HG02938 (cell line): Measurements from ENCODE around the gene SLC41A3.
"Not testable (repeated sequence)": the region's sequence is repeated elsewhere in the genome, so short reads cannot be mapped to it uniquely, and the experiment has no call there.

ENCODE experiments used
- ATAC-seq: cut with Tn5 transposase; IDR thresholded peaks from one replicate; pipeline ENCODE4 v1.9.1; 2021; ENCODE audit warnings: mild to moderate bottlenecking, moderate library complexity; ENCODE audit not compliant: unreplicated experiment

SLC41A3 gene

GRCh38 chr3:126084768-126085180, 850 bp upstream of the SLC41A3 start:
- no peak for ATAC-seq

- ATAC-seq = peak; percentile 49
Measured at GRCh38 chr3:126083511-126083912, 412 bp downstream of the SLC41A3 start.

DNA sequence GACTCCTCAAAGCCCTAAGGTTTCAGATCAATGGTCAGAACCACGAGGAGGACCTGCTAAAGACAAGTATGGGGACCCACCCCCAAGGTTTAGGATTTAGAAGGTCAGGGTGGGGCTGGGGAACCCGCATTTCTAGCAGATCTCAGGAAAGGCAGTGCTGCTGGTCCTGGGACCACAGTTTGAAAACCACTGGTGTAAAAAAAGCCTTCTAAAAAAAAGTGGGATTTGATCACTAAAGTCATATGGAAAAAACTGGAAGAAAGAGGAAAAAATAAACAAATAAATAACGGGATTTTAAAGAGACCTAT, 832 bp downstream of the SLC41A3 start:
- no peak for ATAC-seq

DNA sequence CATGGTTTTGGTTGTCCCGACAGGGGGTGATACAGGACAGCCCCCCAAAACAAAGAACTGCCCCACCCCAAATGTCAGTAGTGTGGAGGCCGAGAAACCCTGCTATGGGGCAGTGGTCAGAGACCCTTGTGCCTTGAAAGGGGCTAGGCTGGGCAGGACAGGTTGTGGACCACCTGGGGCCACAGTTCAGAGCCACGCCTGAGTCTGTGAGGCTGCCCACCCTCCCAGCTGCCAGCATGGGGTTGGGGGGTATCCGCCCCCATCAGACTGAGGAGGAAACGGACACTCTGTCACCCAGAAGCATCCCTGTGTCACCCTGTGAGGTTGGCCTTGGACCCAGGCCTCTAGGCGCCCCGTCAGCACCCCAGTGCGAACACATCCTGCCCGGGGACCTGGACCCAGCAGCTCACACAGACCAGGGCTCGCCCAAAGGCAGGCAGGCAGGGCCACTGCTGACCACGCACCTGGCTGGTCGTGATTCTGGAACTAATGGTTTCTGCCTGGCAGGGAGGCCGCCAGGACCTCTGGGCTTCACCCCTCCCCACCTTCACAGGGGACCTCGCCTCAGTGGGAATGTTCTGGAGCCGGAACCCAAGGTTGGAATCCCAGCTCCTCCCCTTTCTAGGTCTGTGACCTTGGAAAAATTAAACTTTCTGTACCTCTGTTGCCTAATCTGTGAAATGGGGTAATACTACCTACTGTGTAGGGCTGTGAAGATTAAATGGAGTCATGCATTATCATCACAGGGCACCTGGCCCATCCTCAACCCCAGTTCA, 1.4 kb downstream of the SLC41A3 start:
- ATAC-seq = no peak

DNA sequence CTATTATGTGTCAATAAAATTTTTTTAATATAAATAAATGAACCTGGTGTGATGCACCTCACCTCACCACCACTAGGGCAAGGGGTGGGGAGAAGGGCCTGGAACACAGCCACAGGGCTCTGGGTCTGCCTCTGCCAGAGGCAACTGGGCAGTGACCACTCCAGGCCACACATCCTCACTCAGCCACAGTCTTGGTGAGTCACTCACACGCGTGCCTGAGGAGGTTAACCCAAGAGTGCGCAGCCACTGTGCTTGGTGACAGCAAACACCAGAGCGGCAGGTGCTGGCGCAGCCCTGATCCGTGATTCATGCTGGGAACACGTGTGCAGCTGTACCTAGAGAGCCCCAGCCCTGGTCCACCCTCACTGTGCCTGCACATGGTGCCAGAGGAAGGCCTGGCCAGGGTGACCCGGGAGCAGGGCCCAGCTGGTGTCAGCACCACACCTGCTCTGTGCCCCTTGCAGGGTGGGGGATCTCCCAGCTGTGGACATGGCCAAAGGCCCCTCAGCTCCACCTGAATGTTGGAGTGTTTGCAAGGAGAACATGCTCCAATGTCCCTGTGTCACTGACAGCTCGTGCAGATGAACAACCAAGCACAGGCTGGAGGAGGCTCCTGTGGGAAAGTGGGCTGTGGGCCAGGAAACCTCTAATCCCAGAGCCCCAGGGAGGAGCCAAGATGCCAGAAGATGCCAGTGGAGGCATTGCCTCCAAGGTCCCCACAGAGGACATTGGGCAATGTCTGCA, 2.1 kb downstream of the SLC41A3 start:
- no peak for ATAC-seq

GRCh38 chr3:126080970-126081369, 3.0 kb downstream of the SLC41A3 start:
- no peak for ATAC-seq

DNA sequence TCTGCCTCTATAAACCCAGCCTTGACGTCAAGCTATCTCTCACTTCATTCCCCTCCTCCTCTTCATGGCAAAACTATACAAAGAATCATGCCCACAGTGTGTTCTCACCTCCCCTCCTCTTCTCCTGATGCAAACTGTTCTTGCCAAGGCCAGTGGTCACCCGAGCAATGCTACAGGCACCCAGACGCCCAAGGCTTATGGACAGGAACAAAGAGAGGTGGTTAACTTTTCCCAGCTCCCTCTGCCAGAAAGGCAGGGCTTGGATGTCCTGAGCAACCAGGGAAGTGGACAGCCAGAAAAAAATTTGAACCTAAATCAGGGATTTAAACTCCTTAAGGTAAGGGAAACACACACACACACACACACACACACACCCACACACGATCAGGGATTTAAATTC, 5.1 kb downstream of the SLC41A3 start:
- ATAC-seq = no peak

- ATAC-seq = no peak
Measured at GRCh38 chr3:126077754-126078153, 6.2 kb downstream of the SLC41A3 start.

- no peak for ATAC-seq
Measured at GRCh38 chr3:126076140-126076539, 7.8 kb downstream of the SLC41A3 start.

DNA sequence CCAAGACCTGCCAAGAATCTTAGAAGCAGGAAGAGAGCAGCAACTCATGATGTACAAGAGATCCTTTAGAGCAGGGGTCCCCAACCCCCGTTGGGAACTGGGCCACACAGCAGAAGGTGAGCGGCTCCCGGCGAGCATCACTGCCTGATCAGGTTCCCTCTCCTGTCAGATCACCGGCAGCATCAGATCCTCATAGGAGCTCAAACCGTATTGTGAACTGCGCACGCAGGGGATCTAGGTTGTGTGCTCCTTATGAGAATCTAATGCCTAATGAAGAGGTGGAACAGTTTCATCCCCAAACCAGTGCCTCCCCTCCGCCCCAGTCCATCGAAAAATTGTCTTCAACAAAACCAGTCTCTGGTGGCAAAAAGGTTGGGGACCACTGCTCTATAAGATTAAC, 13.8 kb downstream of the SLC41A3 start:
- ATAC-seq = no peak

GRCh38 chr3:126067959-126068358, 16.0 kb downstream of the SLC41A3 start:
- no peak for ATAC-seq

- not testable (repeated sequence) for ATAC-seq
Measured at GRCh38 chr3:126066676-126067075, 17.2 kb downstream of the SLC41A3 start.

DNA sequence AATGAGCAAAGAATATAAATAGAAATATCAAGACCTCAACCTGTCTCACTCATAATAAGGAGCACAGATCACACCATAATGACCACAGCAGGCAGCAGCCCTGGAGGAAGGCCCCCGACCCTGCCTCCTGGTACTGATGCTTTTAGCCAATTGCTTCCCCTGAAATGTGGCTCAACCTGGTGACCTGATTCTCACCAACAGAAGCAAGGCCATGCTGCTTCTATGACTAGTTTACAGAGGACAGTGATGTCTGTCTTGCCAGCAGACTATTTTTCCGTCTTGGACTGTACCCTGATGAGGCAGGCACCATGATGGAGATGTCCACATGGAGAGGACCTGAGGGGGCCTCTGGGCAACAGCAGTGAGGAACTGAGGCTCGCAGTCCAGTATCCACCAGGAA, 18.0 kb downstream of the SLC41A3 start:
- ATAC-seq = no peak

DNA sequence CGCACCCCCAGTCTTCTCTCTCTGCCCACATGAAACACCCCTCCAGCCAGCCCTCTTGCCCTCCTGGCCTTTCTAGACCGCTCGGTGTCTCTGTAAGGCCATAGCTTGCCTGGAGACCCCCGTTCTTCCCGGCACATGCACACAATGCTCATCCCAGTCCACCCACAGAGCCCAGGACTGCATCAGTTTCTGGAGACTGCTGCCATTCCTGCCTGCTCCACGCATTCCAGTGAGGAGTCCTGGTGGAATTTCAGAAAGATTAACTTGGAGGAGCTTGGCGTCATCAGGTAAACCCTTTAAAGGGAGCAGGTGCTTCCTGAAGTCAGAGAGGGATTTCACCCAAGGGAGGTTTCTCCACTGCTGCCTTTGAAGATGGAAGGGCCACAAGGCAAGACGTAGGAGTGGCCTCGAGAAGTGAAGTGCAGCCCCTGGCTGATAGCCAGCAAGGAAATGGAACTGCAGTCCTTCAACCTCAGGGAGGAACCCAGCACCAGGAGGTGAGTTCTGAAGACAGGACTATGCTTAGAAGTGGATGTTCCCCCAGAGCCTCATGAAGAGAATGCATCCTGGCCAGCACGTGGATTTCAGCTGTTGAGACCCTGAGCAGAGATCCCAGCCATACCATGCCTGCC, 19.2 kb downstream of the SLC41A3 start:
- no peak for ATAC-seq

DNA sequence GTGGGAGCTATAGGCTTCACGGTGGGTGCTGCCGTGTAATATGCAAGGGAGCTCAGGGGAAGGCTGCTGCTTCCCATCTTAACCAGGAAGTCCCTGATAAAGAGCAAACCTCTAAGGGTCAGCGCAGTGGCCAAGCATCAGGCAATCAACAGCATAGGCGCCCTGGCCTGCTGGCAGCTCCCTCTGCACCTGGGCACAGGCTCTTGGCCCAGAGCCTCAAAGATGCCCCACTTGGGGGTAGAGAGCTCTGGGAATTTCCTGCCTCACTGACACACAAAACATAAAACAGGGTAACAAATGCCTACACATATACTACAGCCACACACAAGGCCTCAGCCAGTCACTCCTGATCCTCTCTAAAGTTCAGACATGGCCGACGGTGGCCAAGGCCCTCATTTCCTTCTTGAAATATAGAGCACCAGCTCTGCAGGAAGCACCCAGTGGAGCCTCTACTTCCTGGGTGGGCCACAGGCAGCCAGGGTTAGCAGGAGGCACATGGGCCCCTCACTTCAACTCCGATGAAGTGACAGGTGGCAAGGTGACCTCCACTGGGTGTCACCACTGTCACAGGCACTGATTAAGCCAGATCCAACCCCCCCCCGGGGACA, 20.5 kb downstream of the SLC41A3 start:
- ATAC-seq = no peak

DNA sequence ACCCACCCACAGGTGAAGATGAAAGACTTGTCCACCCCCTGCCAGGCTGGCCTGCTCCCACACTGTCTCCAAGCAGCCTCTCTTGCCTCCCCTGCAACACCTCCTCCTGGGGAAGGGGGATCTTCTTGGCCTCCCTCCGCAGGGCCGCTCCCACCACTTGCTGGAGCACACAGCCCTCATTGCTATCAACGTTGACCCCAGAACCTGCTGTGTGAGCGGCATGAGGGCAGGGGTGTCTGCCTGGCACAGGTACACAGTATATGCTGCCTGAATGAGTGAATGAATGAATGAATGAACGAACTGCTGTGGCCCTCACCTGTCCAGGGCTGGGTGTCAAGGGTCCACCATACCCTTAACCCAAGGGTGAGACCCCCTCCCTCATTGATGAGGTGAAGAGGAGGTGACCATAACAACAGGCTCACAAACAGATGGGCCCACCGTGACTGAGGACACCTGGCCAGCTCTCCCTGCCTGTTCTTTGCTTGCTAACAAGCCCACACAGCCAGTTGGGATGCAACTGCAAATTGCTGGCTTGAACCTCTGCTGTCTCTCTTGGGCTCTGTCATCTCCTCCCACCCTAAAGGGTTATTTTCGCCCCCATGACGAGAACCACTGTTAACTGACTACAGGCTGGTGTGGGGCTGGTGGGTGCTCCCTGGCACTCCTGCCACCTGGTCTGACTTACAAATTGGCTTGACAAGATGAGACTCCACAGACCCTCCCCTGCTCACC, 22.5 kb downstream of the SLC41A3 start:
- no peak for ATAC-seq

GRCh38 chr3:126060613-126061145, 23.2 kb downstream of the SLC41A3 start:
- ATAC-seq = no peak

DNA sequence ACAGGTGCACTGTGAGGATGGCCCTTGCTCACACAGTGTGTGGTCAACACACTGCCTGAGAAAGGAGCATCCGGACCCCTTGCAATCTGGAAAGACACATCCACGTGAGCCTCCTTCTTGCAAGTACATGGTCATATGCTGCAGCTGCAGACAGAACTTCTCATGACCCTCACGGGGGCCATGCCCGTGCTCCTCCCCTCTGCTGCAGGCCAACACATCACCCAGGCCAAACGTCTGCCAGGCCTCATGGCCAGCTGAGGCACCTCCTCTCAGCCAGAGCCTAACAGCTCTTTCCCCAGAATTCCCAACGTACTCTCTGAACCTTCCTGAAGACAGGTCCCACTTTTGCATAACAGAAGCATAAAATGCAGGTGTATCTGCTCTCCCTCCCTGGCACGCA, 25.3 kb downstream of the SLC41A3 start:
- ATAC-seq = no peak

DNA sequence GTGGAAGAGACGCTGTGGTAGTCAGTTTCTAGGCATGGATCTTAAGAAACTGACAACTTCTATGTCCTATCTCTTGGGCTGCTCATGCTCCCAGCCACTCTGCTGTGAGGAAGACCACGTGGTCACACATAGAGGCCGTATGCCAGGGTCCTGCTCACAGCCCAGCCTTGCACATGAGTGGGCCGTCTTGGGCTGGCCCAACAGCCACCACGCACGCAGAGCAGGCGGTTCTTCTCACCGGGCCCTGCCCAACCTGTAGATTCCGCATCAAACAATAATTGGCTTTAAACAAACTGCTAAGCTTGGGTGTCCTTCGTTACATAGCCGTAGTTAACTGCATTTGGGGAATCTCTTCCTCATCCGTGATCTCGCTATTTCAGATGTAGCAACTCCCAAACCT, 26.0 kb downstream of the SLC41A3 start:
- ATAC-seq = no peak

DNA sequence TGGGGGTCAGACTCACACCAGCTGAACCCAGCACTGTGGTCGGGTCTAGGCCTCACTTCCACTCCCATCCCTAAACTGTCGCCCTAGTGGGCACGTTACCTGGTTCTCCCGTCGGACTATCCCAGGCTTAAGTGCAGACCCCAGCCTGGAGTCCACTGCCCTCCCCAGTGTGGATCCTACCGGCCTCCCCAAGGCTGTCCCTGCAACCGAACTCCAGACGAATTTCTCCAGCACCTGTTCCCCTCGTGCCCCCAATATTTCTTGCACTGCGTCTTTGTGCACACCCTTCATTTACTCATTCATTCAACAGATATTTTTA, 26.5 kb downstream of the SLC41A3 start:
- no peak for ATAC-seq
